Panc1 (cell line): ENCODE results near the gene TFDP1. TPM values are rescaled to one million over a fixed set of nuclear protein-coding genes. Genes with fewer than 3 reads are reported as not detected.
"Not testable (repeated sequence)": the region's sequence is repeated elsewhere in the genome, so short reads cannot be mapped to it uniquely, and the experiment has no call there.

Experiments
- ATAC-seq: fragments of 200-7000 bp; cut with Tn5 transposase; 2 replicates; pipeline ENCODE4 v1.9.1; 2020; ENCODE audit warnings: mild to moderate bottlenecking, moderate library complexity
- BruUV-seq: library from RNA; stranded (reverse); fragments of 400-500 nt; replicated peaks from 2 replicates; lab custom pipeline; 2021; lab: Mats Ljungman, UMichigan
- CTCF ChIA-PET: fragments of 300-600 bp; sonication (Branson Sonifier 250); formaldehyde crosslinking; loops from one replicate; lab custom pipeline; 2022; ENCODE audit warnings: antibody characterized with exemption; lab: Charles Lee
- POLR2A ChIA-PET: fragments of 300-600 bp; sonication (Branson Sonifier 250); formaldehyde crosslinking; loops from one replicate; lab custom pipeline; 2022; ENCODE audit warnings: antibody characterized with exemption; lab: Charles Lee
- DNase-seq: peaks from one replicate; pipeline ENCODE4 v3.0.0-alpha.2; 2010; ENCODE audit warnings: low read depth, low spot score
- H3K27ac ChIP-seq: 2 replicates; pipeline ENCODE4 v1.5.1; 2011; ENCODE audit warnings: mild to moderate bottlenecking, low read length, inconsistent platforms
- H3K27me3 ChIP-seq: fragments of 200-500 bp; sonication (Bioruptor generic); 2 replicates; pipeline ENCODE4 v1.6.0; 2014; ENCODE audit warnings: low read length, inconsistent platforms; ENCODE audit not compliant: control insufficient read depth, insufficient read depth
- H3K36me3 ChIP-seq: fragments of 200-500 bp; sonication (Bioruptor generic); 2 replicates; pipeline ENCODE4 v1.5.1; 2014; ENCODE audit warnings: inconsistent platforms, mild to moderate bottlenecking, low read length, moderate library complexity; ENCODE audit not compliant: control insufficient read depth, insufficient read depth
- H3K4me1 ChIP-seq: 2 replicates; pipeline ENCODE4 v1.5.1; 2011; ENCODE audit warnings: inconsistent platforms, mild to moderate bottlenecking, low read length, moderate library complexity; ENCODE audit not compliant: control insufficient read depth, insufficient read depth
- H3K4me3 ChIP-seq, 2 experiments: 2 replicates each; pipeline ENCODE4 v1.5.1; 2011 to 2012; ENCODE audit warnings: low read depth in 2 of 2, low read length in 2 of 2, mild to moderate bottlenecking in 2 of 2, inconsistent platforms in 1 of 2, moderate library complexity in 1 of 2
- H3K9me3 ChIP-seq: fragments of 200-500 bp; sonication (Bioruptor generic); 2 replicates; pipeline ENCODE4 v1.5.1; 2014; ENCODE audit warnings: low read depth, mild to moderate bottlenecking, inconsistent platforms, low read length, moderate library complexity; ENCODE audit not compliant: control insufficient read depth, insufficient read depth
- POLR2AphosphoS5 ChIP-seq: IDR thresholded peaks from 2 replicates; pipeline ENCODE4 v1.6.1; 2012; ENCODE audit warnings: mild to moderate bottlenecking, low read depth, low read length, moderate library complexity
- REST ChIP-seq, 2 experiments: IDR thresholded peaks; 2 replicates each; pipeline ENCODE4 v1.6.1; 2011 to 2012; ENCODE audit warnings: low read depth in 2 of 2, control low read depth in 1 of 2, low read length in 1 of 2, mild to moderate bottlenecking in 1 of 2, moderate library complexity in 1 of 2; ENCODE audit not compliant: insufficient read depth in 1 of 2
- SIN3A ChIP-seq: IDR thresholded peaks from 2 replicates; pipeline ENCODE4 v1.6.1; 2012; ENCODE audit warnings: low read depth, mild to moderate bottlenecking, low read length, moderate library complexity, borderline replicate concordance; ENCODE audit not compliant: insufficient read depth
- TCF7L2 ChIP-seq: IDR thresholded peaks from 2 replicates; pipeline ENCODE4 v1.6.1; 2011; ENCODE audit warnings: mild to moderate bottlenecking, low read depth, low read length, inconsistent platforms
- in situ Hi-C: cut with HindIII; loops from 2 replicates; pipeline ENCODE4 v1.10.0; 2016; ENCODE audit warnings: low sequenced_read_pairs, low pct_unique_long_range_greater_than_20kb
- intact Hi-C: fragments of 100-400 bp; cut with micrococcal nuclease; formaldehyde crosslinking; loops from one replicate; pipeline ENCODE4 v1.10.0; 2022; ENCODE audit not compliant: unreplicated experiment
- total RNA-seq: library from RNA; stranded (reverse); gene quantifications from one replicate; pipeline ENCODE4 v1.2.1, GENCODE V29; 2021; ENCODE audit not compliant: unreplicated experiment
- TF ChIP-seq, protein P1 (sequence below): fragments of 450-650 bp; IDR thresholded peaks from 2 replicates; pipeline ENCODE4 v1.5.1; 2017; ENCODE audit warnings: mild to moderate bottlenecking

TFDP1 gene
- total RNA-seq, 1 experiment from 2014 or later: 91.6 TPM

GRCh38 chr13:113623491-113624234 lies 39.1 kb downstream of the TFDP1 start:
- CTCF ChIA-PET: no interaction called here
- in situ Hi-C loops: no loop called here
- intact Hi-C loops: no loop called here
- H3K4me3 ChIP-seq: no peak overlapping the region
- peak; percentile 42; the same call in 1 of the 2 replicates for ATAC-seq
- no peak overlapping the region for H3K27ac ChIP-seq
- no peaks in the 10 kb centered on the region; the same call in 1 of the 2 replicates for H3K36me3 ChIP-seq
- POLR2A ChIA-PET: no interaction called here
- H3K4me1 ChIP-seq: peaks cover 3% of the 10 kb centered on the region; the same call in 1 of the 2 replicates
- TF ChIP-seq REST (IDR thresholded peaks at IDR 0.05; ENCODE audit: insufficient read depth in 1 of 2, low read depth in 2 of 2, low read length in 1 of 2) (no peak), POLR2AphosphoS5 (no peak), TCF7L2 (no peak), SIN3A (no peak)
- TF ChIP-seq, protein P1, sequence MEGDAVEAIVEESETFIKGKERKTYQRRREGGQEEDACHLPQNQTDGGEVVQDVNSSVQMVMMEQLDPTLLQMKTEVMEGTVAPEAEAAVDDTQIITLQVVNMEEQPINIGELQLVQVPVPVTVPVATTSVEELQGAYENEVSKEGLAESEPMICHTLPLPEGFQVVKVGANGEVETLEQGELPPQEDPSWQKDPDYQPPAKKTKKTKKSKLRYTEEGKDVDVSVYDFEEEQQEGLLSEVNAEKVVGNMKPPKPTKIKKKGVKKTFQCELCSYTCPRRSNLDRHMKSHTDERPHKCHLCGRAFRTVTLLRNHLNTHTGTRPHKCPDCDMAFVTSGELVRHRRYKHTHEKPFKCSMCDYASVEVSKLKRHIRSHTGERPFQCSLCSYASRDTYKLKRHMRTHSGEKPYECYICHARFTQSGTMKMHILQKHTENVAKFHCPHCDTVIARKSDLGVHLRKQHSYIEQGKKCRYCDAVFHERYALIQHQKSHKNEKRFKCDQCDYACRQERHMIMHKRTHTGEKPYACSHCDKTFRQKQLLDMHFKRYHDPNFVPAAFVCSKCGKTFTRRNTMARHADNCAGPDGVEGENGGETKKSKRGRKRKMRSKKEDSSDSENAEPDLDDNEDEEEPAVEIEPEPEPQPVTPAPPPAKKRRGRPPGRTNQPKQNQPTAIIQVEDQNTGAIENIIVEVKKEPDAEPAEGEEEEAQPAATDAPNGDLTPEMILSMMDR: no peak
- no peaks in the 10 kb centered on the region for H3K9me3 ChIP-seq
- no peak for DNase-seq
- H3K27me3 ChIP-seq: no peaks in the 10 kb centered on the region
- BruUV-seq: no TSS peak

GRCh38 chr13:113624235-113624587 lies 39.7 kb downstream of the TFDP1 start:
- intact Hi-C loops (no loop called here), in situ Hi-C loops (no loop called here)
- Histone ChIP-seq H3K9me3 (no peaks in the 10 kb centered on the region), H3K4me1 (peaks cover 3% of the 10 kb centered on the region; the same call in 1 of the 2 replicates), H3K36me3 (no peaks in the 10 kb centered on the region; the same call in 1 of the 2 replicates), H3K4me3 (no peak overlapping the region), H3K27me3 (no peaks in the 10 kb centered on the region), H3K27ac (no peak overlapping the region)
- no TSS peak for BruUV-seq
- DNase-seq (no peak), ATAC-seq (no peak)
- ChIA-PET CTCF (no interaction called here), POLR2A (no interaction called here)
- TF ChIP-seq TCF7L2 (no peak), POLR2AphosphoS5 (no peak)

GRCh38 chr13:113624640-113625304 lies 40.2 kb downstream of the TFDP1 start:
- H3K27me3 ChIP-seq, H3K4me3 ChIP-seq, POLR2A ChIA-PET, DNase-seq, H3K36me3 ChIP-seq, H3K4me1 ChIP-seq, H3K27ac ChIP-seq, in situ Hi-C loops, intact Hi-C loops, H3K9me3 ChIP-seq, ATAC-seq, BruUV-seq, CTCF ChIA-PET: not testable (repeated sequence)
